Loucy (cell line): ENCODE results near the gene BIN1.

Source experiments
- H2AFZ ChIP-seq: fragments of 200-600 bp; sonication (generic); 2 replicates; pipeline ENCODE4 v1.6.0; 2016; ENCODE audit warnings: antibody characterized with exemption, mild to moderate bottlenecking, low read length, moderate library complexity
- H3F3A ChIP-seq: fragments of 200-600 bp; 2 replicates; pipeline ENCODE4 v1.6.0; 2016; ENCODE audit warnings: antibody characterized with exemption, low read depth, mild to moderate bottlenecking
- H3K27me3 ChIP-seq: fragments of 200-600 bp; sonication (generic); 2 replicates; pipeline ENCODE4 v1.6.1; 2014; ENCODE audit warnings: low read length, mild to moderate bottlenecking; ENCODE audit not compliant: insufficient read depth, poor library complexity, severe bottlenecking
- H3K36me3 ChIP-seq: fragments of 200-600 bp; sonication (generic); 2 replicates; pipeline ENCODE4 v1.6.1; 2016; ENCODE audit warnings: low read length; ENCODE audit not compliant: insufficient read depth
- H3K4me1 ChIP-seq: fragments of 200-600 bp; sonication (generic); 2 replicates; pipeline ENCODE4 v1.5.1; 2014; ENCODE audit warnings: low read length, mild to moderate bottlenecking; ENCODE audit not compliant: insufficient read depth, poor library complexity, severe bottlenecking
- H3K4me2 ChIP-seq: fragments of 200-600 bp; sonication (generic); 2 replicates; pipeline ENCODE4 v1.6.0; 2014; ENCODE audit warnings: antibody characterized with exemption, low read length, low read depth, mild to moderate bottlenecking; ENCODE audit not compliant: poor library complexity, severe bottlenecking
- H3K4me3 ChIP-seq: fragments of 200-600 bp; sonication (generic); 2 replicates; pipeline ENCODE4 v1.5.1; 2014; ENCODE audit warnings: low read length, mild to moderate bottlenecking, mixed read lengths; ENCODE audit not compliant: poor library complexity, severe bottlenecking
- H3K79me2 ChIP-seq: fragments of 200-600 bp; sonication (generic); 2 replicates; pipeline ENCODE4 v1.6.1; 2014; ENCODE audit warnings: low read length; ENCODE audit not compliant: insufficient read depth
- H3K9ac ChIP-seq: fragments of 200-600 bp; sonication (generic); 2 replicates; pipeline ENCODE4 v1.6.0; 2014; ENCODE audit warnings: mild to moderate bottlenecking, low read depth, low read length, moderate library complexity; ENCODE audit not compliant: poor library complexity, severe bottlenecking
- H3K9me2 ChIP-seq: fragments of 200-600 bp; sonication (generic); replicated peaks from 2 replicates; pipeline ENCODE4 v1.6.1; 2016; ENCODE audit warnings: low read depth, low read length, mixed read lengths
- H3K9me3 ChIP-seq: fragments of 200-600 bp; sonication (generic); 2 replicates; pipeline ENCODE4 v1.6.1; 2014; ENCODE audit warnings: mild to moderate bottlenecking, antibody characterized with exemption, low read length, low read depth; ENCODE audit not compliant: insufficient read depth
- H4K20me1 ChIP-seq: fragments of 200-600 bp; sonication (generic); 2 replicates; pipeline ENCODE4 v1.6.0; 2014; ENCODE audit warnings: antibody characterized with exemption, low read length, mild to moderate bottlenecking; ENCODE audit not compliant: insufficient read depth, poor library complexity, severe bottlenecking
- EZH2phosphoT487 ChIP-seq: fragments of 200-600 bp; IDR thresholded peaks from 2 replicates; pipeline ENCODE4 v1.6.1; 2018; ENCODE audit warnings: antibody characterized with exemption, mild to moderate bottlenecking, moderate library complexity, borderline replicate concordance
- TF ChIP-seq, protein P1 (sequence below): fragments of 200-600 bp; sonication (generic); conservative IDR thresholded peaks from 2 replicates; pipeline ENCODE4 v1.5.1; 2014; ENCODE audit warnings: mild to moderate bottlenecking, antibody characterized with exemption, low read length

BIN1 gene

GRCh38 chr2:127145280-127145895 is 38.4 kb upstream of the BIN1 start:
- Histone ChIP-seq H3K9me2 (no peaks in the 10 kb centered on the region), H3F3A (no peaks in the 10 kb centered on the region; the same call in 1 of the 2 replicates), H3K4me3 (no peak overlapping the region), H3K27me3 (no peaks in the 10 kb centered on the region), H4K20me1 (no peaks in the 10 kb centered on the region), H3K4me2 (no peak overlapping the region), H3K79me2 (no peaks in the 10 kb centered on the region), H3K4me1 (peaks cover 3% of the 10 kb centered on the region), H3K36me3 (no peaks in the 10 kb centered on the region), H2AFZ (no peak overlapping the region), H3K9me3 (no peaks in the 10 kb centered on the region), H3K9ac (no peak overlapping the region)
- TF ChIP-seq EZH2phosphoT487: no peak
- TF ChIP-seq, protein P1, sequence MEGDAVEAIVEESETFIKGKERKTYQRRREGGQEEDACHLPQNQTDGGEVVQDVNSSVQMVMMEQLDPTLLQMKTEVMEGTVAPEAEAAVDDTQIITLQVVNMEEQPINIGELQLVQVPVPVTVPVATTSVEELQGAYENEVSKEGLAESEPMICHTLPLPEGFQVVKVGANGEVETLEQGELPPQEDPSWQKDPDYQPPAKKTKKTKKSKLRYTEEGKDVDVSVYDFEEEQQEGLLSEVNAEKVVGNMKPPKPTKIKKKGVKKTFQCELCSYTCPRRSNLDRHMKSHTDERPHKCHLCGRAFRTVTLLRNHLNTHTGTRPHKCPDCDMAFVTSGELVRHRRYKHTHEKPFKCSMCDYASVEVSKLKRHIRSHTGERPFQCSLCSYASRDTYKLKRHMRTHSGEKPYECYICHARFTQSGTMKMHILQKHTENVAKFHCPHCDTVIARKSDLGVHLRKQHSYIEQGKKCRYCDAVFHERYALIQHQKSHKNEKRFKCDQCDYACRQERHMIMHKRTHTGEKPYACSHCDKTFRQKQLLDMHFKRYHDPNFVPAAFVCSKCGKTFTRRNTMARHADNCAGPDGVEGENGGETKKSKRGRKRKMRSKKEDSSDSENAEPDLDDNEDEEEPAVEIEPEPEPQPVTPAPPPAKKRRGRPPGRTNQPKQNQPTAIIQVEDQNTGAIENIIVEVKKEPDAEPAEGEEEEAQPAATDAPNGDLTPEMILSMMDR: no peak

DNA sequence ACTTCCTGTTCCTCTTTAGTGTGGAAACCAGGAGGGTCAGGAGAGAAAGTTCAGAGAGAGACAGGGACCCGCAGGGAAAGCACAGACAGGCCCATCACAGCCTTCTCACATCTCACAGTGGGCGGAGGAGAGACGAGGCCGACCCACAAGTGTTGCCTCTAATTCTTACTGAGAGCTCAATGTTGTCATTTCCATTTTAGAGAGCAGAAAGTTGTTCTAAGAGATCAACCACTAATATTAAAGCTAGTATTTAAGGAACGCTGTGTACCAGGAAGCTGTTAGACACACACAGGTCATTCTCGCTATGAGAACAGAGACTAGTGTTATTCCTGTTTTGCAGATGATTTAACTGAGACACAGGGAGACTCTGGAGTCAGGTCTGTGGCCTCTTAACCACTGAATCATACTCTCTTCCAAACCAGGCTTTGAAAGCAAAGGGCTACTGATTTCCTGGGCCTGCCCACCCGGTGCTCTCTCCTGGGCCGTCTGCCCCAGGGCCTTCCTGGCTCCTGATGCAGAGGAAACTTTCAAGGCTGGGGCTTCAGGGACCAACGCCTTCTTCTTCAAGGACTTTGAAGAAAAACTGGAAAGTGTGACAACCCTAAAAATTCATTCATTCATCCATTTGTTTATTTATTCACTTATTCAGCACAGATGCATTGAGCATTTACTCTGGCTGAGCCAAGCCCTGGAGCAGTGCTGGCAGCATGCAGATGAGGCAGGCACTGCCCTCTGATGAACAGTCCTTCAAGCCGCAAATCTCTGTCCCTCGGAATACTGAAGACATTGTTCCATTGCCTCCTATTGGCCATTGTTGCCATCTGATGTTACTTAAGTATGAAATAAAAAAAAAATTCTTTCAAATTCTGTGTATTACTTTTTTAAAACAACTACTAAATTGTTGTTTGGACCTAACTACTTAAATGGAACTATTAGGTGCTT is 37.2 kb upstream of the BIN1 start:
- no peak overlapping the region for H3K4me2 ChIP-seq

More for the DNA sequence above, 37.2 kb upstream of the BIN1 start:
- Histone ChIP-seq H3K9ac (no peak overlapping the region), H3K27me3 (no peaks in the 10 kb centered on the region), H2AFZ (0 out of 2 replicates have a peak overlapping the region, but pooled peaks have one; percentile 1), H3K79me2 (no peaks in the 10 kb centered on the region), H3F3A (peaks cover 3% of the 10 kb centered on the region; the same call in 1 of the 2 replicates), H3K9me3 (no peaks in the 10 kb centered on the region), H3K4me3 (no peak overlapping the region), H3K36me3 (no peaks in the 10 kb centered on the region), H3K9me2 (no peaks in the 10 kb centered on the region), H3K4me1 (peaks cover 6% of the 10 kb centered on the region), H4K20me1 (no peaks in the 10 kb centered on the region)
- no peak for TF ChIP-seq EZH2phosphoT487
- TF ChIP-seq, protein P1: no peak
